ENCODE results near the gene TYSND1. TPM values are rescaled to one million over a fixed set of nuclear protein-coding genes. Genes with fewer than 3 reads are reported as not detected.
A peak's percentile ranks its signal among the peaks of the same experiment; 100 is the strongest.

Gene TYSND1
- total and polyA plus RNA-seq, 12 donors: 4.1 to 33.1 (median 18.0) TPM

GRCh38 chr10:70137927-70138883 lies 8.3 kb downstream of the TYSND1 start:
- 92 to 99% (median 95%) methylated on average over 11 to 14 of the region's 14 CpGs for WGBS, 4 donors
- Histone ChIP-seq H3K27me3 (no peaks in the 10 kb centered on the region), H3K27ac (no peak overlapping the region), H3K4me3 (no peak overlapping the region), H3K9me3 (replicated peaks in 1 of 3) (no peaks in the 10 kb centered on the region), H3K36me3 (replicated peaks in 1 of 2) (peaks cover 0 to 9% of the 10 kb centered on the region in 2 donors), H3K4me1 (replicated peaks in 1 of 2) (peaks cover 2 to 5% of the 10 kb centered on the region in 2 donors)
- TF ChIP-seq POLR2A (IDR thresholded peaks at IDR 0.05) (no peak), CTCF (IDR thresholded peaks at IDR 0.05) (no peak)
- peak in 1 of 7 donors; percentile 41 for DNase-seq
- intact Hi-C loops (cut with DNase I): no loop called here

- no peaks in the 10 kb centered on the region for H3K9me3 ChIP-seq (replicated peaks in 1 of 3)
- DNase-seq: no peak
- intact Hi-C loops (cut with DNase I): no loop called here
- H3K4me1 ChIP-seq (replicated peaks in 1 of 2): peaks cover 5 to 6% of the 10 kb centered on the region in 2 donors
- no peaks in the 10 kb centered on the region for H3K27me3 ChIP-seq
- TF ChIP-seq POLR2A (IDR thresholded peaks at IDR 0.05) (no peak), CTCF (IDR thresholded peaks at IDR 0.05) (no peak)
- WGBS, 4 donors: 86 to 93% (median 89%) methylated on average over 9 of the region's 9 CpGs
- no peak overlapping the region for H3K4me3 ChIP-seq
- no peak overlapping the region for H3K27ac ChIP-seq
- H3K36me3 ChIP-seq (replicated peaks in 1 of 2): peaks cover 0 to 9% of the 10 kb centered on the region in 2 donors
Observed at GRCh38 chr10:70137135-70137534, 9.4 kb downstream of the TYSND1 start.

- 81 to 87% (median 83%) methylated on average over 7 of the region's 7 CpGs for WGBS, 4 donors
- H3K4me3 ChIP-seq: no peak overlapping the region
- DNase-seq: peak in 2 of 7 donors; percentile 12 to 44
- peaks cover 2 to 18% of the 10 kb centered on the region in 2 donors for H3K4me1 ChIP-seq (replicated peaks in 1 of 2)
- H3K27ac ChIP-seq: no peak overlapping the region
- peaks cover 0 to 9% of the 10 kb centered on the region in 2 donors for H3K36me3 ChIP-seq (replicated peaks in 1 of 2)
- TF ChIP-seq CTCF (IDR thresholded peaks at IDR 0.05) (no peak), POLR2A (IDR thresholded peaks at IDR 0.05) (no peak)
- no peaks in the 10 kb centered on the region for H3K27me3 ChIP-seq
- intact Hi-C loops (cut with DNase I): no loop called here
- no peaks in the 10 kb centered on the region for H3K9me3 ChIP-seq (replicated peaks in 1 of 3)
Observed at GRCh38 chr10:70135684-70136083, 10.8 kb downstream of the TYSND1 start.

GRCh38 chr10:70135046-70135445 lies 11.5 kb downstream of the TYSND1 start:
- H3K36me3 ChIP-seq (replicated peaks in 1 of 2): peaks cover 0 to 9% of the 10 kb centered on the region in 2 donors
- intact Hi-C loops (cut with DNase I): no loop called here
- WGBS, 4 donors: 81 to 97% (median 90%) methylated on average over 3 of the region's 3 CpGs

More at GRCh38 chr10:70135046-70135445, 11.5 kb downstream of the TYSND1 start:
- Histone ChIP-seq H3K4me1 (replicated peaks in 1 of 2) (peaks cover 0 to 18% of the 10 kb centered on the region in 2 donors), H3K4me3 (no peak overlapping the region), H3K27me3 (no peaks in the 10 kb centered on the region), H3K27ac (no peak overlapping the region), H3K9me3 (replicated peaks in 1 of 3) (no peaks in the 10 kb centered on the region)
- no peak for TF ChIP-seq POLR2A (IDR thresholded peaks at IDR 0.05)
- no peak for TF ChIP-seq CTCF (IDR thresholded peaks at IDR 0.05)
- peak in 1 of 7 donors; percentile 39 for DNase-seq

Data from adrenal gland (tissue), 12 donors.